ENCODE measurements around the gene CNTRL. TPM values are rescaled to one million over a fixed set of nuclear protein-coding genes. Genes with fewer than 3 reads are reported as not detected.

CNTRL gene
- polyA plus RNA-seq, 1 donor from 2014 or later: 16.0 TPM

DNA sequence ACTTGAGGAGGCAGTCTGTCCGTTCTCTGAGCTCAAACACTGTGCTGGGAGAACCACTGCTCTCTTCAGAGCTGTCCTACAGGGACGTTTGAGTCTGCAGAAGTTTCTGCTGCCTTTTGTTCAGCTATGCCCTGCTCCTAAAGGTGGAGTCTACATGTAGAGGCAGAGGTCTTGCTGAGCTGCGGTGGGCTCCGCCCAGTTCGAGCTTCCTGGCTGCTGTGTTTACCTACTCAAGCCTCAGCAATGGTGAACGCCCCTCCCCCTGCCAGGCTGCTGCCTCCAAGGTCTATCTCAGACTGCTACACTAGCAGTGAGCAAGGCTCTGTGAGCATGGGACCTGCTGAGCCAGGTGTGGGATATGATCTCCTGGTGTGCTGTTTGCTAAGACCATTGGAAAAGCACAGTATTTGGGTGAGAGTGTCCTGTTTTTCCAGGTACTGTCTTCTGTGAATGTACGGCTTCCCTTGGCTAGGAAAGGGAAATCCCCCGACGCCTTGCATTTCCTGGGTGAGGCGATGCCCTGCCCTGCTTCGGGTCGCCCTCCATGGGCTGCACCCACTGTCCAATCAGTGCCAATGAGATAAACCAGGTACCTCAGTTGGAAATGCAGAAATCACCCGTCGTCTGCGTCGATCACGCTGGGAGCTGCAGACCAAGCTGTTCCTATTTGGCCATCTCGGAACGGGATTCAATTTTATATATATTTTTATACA lies 58.5 kb downstream of the CNTRL start:
- Histone ChIP-seq H3K27ac (ENCODE audit: low read length) (no peak overlapping the region), H4K20me1 (ENCODE audit: insufficient read depth) (no peaks in the 10 kb centered on the region), H3K79me2 (replicated peaks; ENCODE audit: insufficient read depth, low read length) (no peaks in the 10 kb centered on the region), H3K36me3 (ENCODE audit: insufficient read depth, low read length) (no peaks in the 10 kb centered on the region), H3K9ac (ENCODE audit: low read length) (no peak overlapping the region), H3K27me3 (ENCODE audit: insufficient read depth, low read depth, low read length) (no peaks in the 10 kb centered on the region), H3K4me3 (ENCODE audit: low read length) (no peak overlapping the region), H2AFZ (ENCODE audit: low read depth, low read length) (no peak overlapping the region), H3K9me3 (ENCODE audit: low read length) (no peaks in the 10 kb centered on the region), H3K9me2 (ENCODE audit: insufficient read depth, low read length) (no peaks in the 10 kb centered on the region), H3K4me2 (ENCODE audit: low read length) (no peak overlapping the region), H3F3A (ENCODE audit: insufficient read depth, low read length, poor library complexity, severe bottlenecking) (no peaks in the 10 kb centered on the region)
- TF ChIP-seq POLR2AphosphoS5 (IDR thresholded peaks at IDR 0.05): no peak
- TF ChIP-seq MXI1 (conservative IDR thresholded peaks at IDR 0.05; ENCODE audit: poor library complexity, severe bottlenecking): no peak
- no peak for TF ChIP-seq RAD21 (conservative IDR thresholded peaks at IDR 0.05)
- TF ChIP-seq, protein P1, sequence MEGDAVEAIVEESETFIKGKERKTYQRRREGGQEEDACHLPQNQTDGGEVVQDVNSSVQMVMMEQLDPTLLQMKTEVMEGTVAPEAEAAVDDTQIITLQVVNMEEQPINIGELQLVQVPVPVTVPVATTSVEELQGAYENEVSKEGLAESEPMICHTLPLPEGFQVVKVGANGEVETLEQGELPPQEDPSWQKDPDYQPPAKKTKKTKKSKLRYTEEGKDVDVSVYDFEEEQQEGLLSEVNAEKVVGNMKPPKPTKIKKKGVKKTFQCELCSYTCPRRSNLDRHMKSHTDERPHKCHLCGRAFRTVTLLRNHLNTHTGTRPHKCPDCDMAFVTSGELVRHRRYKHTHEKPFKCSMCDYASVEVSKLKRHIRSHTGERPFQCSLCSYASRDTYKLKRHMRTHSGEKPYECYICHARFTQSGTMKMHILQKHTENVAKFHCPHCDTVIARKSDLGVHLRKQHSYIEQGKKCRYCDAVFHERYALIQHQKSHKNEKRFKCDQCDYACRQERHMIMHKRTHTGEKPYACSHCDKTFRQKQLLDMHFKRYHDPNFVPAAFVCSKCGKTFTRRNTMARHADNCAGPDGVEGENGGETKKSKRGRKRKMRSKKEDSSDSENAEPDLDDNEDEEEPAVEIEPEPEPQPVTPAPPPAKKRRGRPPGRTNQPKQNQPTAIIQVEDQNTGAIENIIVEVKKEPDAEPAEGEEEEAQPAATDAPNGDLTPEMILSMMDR (IDR thresholded peaks at IDR 0.05; ENCODE audit: poor library complexity, severe bottlenecking): no peak

DNA sequence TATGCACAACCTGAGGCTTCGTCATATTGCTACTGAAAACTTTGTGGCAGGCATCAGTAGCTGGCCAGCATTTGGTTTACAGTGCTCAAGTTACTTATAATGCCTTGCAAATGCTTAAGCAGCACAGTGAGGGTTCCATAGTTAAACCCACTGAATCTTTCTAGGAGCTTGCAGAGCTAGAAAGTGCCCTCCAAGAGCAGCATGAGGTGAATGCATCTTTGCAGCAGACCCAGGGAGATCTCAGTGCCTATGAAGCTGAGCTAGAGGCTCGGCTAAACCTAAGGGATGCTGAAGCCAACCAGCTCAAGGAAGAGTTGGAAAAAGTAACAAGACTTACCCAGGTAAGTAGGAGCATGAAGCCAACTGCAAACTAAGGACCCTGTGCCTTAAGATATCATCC lies 60.9 kb downstream of the CNTRL start:
- Histone ChIP-seq H4K20me1 (ENCODE audit: insufficient read depth) (no peaks in the 10 kb centered on the region), H3K4me2 (ENCODE audit: low read length) (no peak overlapping the region), H3K4me3 (ENCODE audit: low read length) (no peak overlapping the region), H3K79me2 (replicated peaks; ENCODE audit: insufficient read depth, low read length) (no peaks in the 10 kb centered on the region), H3K27ac (ENCODE audit: low read length) (no peak overlapping the region), H3K36me3 (ENCODE audit: insufficient read depth, low read length) (no peaks in the 10 kb centered on the region), H3F3A (ENCODE audit: insufficient read depth, low read length, poor library complexity, severe bottlenecking) (no peaks in the 10 kb centered on the region), H2AFZ (ENCODE audit: low read depth, low read length) (no peak overlapping the region), H3K9me3 (ENCODE audit: low read length) (no peaks in the 10 kb centered on the region), H3K9ac (ENCODE audit: low read length) (no peak overlapping the region), H3K27me3 (ENCODE audit: insufficient read depth, low read depth, low read length) (no peaks in the 10 kb centered on the region), H3K9me2 (ENCODE audit: insufficient read depth, low read length) (no peaks in the 10 kb centered on the region)
- TF ChIP-seq TAF1 (IDR thresholded peaks at IDR 0.05; ENCODE audit: low read depth): no peak
- no peak for TF ChIP-seq RAD21 (conservative IDR thresholded peaks at IDR 0.05)

DNA sequence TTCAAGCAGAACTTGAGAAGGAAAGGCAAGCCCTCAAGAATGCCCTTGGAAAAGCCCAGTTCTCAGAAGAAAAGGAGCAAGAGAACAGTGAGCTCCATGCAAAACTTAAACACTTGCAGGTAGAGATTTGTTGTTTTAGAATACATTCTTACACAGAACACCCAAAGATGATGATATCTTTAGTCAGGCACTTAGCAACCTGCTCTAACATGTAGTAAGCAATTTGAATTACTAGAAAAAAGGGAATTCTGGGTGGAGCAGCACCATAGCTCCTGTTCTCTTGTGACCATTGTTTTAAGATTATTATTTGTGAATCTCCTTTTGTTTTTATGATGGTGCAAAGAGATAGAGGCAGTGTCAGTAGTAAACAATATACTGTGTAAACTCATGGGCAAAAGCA lies 63.8 kb downstream of the CNTRL start:
- no peaks in the 10 kb centered on the region for H4K20me1 ChIP-seq (ENCODE audit: insufficient read depth)
- no peaks in the 10 kb centered on the region for H3K9me3 ChIP-seq (ENCODE audit: low read length)
- TF ChIP-seq, protein P1 (IDR thresholded peaks at IDR 0.05; ENCODE audit: poor library complexity, severe bottlenecking): no peak
- TF ChIP-seq POLR2AphosphoS5 (IDR thresholded peaks at IDR 0.05) (no peak), TAF1 (IDR thresholded peaks at IDR 0.05; ENCODE audit: low read depth) (no peak), MXI1 (conservative IDR thresholded peaks at IDR 0.05; ENCODE audit: poor library complexity, severe bottlenecking) (no peak), EZH2 (IDR thresholded peaks at IDR 0.05; ENCODE audit: borderline replicate concordance, insufficient read depth, low read length, poor library complexity, severe bottlenecking) (no peak), EP300 (conservative IDR thresholded peaks at IDR 0.05; ENCODE audit: poor library complexity, severe bottlenecking) (no peak), SMC3 (conservative IDR thresholded peaks at IDR 0.05; ENCODE audit: poor library complexity) (no peak), RAD21 (conservative IDR thresholded peaks at IDR 0.05) (no peak)
- TF ChIP-seq, protein P2, sequence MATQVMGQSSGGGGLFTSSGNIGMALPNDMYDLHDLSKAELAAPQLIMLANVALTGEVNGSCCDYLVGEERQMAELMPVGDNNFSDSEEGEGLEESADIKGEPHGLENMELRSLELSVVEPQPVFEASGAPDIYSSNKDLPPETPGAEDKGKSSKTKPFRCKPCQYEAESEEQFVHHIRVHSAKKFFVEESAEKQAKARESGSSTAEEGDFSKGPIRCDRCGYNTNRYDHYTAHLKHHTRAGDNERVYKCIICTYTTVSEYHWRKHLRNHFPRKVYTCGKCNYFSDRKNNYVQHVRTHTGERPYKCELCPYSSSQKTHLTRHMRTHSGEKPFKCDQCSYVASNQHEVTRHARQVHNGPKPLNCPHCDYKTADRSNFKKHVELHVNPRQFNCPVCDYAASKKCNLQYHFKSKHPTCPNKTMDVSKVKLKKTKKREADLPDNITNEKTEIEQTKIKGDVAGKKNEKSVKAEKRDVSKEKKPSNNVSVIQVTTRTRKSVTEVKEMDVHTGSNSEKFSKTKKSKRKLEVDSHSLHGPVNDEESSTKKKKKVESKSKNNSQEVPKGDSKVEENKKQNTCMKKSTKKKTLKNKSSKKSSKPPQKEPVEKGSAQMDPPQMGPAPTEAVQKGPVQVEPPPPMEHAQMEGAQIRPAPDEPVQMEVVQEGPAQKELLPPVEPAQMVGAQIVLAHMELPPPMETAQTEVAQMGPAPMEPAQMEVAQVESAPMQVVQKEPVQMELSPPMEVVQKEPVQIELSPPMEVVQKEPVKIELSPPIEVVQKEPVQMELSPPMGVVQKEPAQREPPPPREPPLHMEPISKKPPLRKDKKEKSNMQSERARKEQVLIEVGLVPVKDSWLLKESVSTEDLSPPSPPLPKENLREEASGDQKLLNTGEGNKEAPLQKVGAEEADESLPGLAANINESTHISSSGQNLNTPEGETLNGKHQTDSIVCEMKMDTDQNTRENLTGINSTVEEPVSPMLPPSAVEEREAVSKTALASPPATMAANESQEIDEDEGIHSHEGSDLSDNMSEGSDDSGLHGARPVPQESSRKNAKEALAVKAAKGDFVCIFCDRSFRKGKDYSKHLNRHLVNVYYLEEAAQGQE (IDR thresholded peaks at IDR 0.05; ENCODE audit: borderline replicate concordance): no peak
- H3F3A ChIP-seq (ENCODE audit: insufficient read depth, low read length, poor library complexity, severe bottlenecking): no peaks in the 10 kb centered on the region
- H3K79me2 ChIP-seq (replicated peaks; ENCODE audit: insufficient read depth, low read length): no peaks in the 10 kb centered on the region
- no peak overlapping the region for H3K4me3 ChIP-seq (ENCODE audit: low read length)
- no peaks in the 10 kb centered on the region for H3K9me2 ChIP-seq (ENCODE audit: insufficient read depth, low read length)
- H3K4me2 ChIP-seq (ENCODE audit: low read length): no peak overlapping the region
- H2AFZ ChIP-seq (ENCODE audit: low read depth, low read length): no peak overlapping the region
- H3K36me3 ChIP-seq (ENCODE audit: insufficient read depth, low read length): peaks cover 9% of the 10 kb centered on the region
- H3K9ac ChIP-seq (ENCODE audit: low read length): no peak overlapping the region
- H3K27me3 ChIP-seq (ENCODE audit: insufficient read depth, low read depth, low read length): no peaks in the 10 kb centered on the region
- no peak overlapping the region for H3K27ac ChIP-seq (ENCODE audit: low read length)

Measured in neural cell (in vitro differentiated cells).